HAP-1 (cell line): ENCODE measurements around the gene RABAC1.

Source experiments
- DNase-seq, 2 experiments: peaks; one replicate each; pipeline ENCODE4 v3.0.0-alpha.2; 2016 to 2020; ENCODE audit warnings: low spot score in 2 of 2
- H3K27me3 ChIP-seq: fragments of 250-450 bp; sonication (Bioruptor Pico); 2 replicates; pipeline ENCODE4 v1.5.1; 2020; ENCODE audit warnings: low read depth, mild to moderate bottlenecking, moderate library complexity
- H3K36me3 ChIP-seq: fragments of 250-450 bp; sonication (Bioruptor Pico); replicated peaks from 2 replicates; pipeline ENCODE4 v1.5.1; 2020; ENCODE audit warnings: mild to moderate bottlenecking
- H3K4me1 ChIP-seq: fragments of 250-450 bp; sonication (Bioruptor Pico); 2 replicates; pipeline ENCODE4 v1.5.1; 2020; ENCODE audit warnings: mild to moderate bottlenecking
- H3K4me3 ChIP-seq: fragments of 250-450 bp; sonication (Bioruptor Pico); 2 replicates; pipeline ENCODE4 v1.5.1; 2020; ENCODE audit warnings: mild to moderate bottlenecking, moderate library complexity
- H3K9me3 ChIP-seq: fragments of 250-450 bp; sonication (Bioruptor Pico); 2 replicates; pipeline ENCODE4 v1.5.1; 2020; ENCODE audit warnings: mild to moderate bottlenecking, moderate library complexity
- in situ Hi-C: fragments of 300-500 bp; cut with MboI; formaldehyde crosslinking; loops from 3 replicates; pipeline ENCODE4 v1.14.3; 2020; ENCODE audit warnings: low sequenced_read_pairs, inconsistent platforms, mixed read lengths

Gene RABAC1

DNA sequence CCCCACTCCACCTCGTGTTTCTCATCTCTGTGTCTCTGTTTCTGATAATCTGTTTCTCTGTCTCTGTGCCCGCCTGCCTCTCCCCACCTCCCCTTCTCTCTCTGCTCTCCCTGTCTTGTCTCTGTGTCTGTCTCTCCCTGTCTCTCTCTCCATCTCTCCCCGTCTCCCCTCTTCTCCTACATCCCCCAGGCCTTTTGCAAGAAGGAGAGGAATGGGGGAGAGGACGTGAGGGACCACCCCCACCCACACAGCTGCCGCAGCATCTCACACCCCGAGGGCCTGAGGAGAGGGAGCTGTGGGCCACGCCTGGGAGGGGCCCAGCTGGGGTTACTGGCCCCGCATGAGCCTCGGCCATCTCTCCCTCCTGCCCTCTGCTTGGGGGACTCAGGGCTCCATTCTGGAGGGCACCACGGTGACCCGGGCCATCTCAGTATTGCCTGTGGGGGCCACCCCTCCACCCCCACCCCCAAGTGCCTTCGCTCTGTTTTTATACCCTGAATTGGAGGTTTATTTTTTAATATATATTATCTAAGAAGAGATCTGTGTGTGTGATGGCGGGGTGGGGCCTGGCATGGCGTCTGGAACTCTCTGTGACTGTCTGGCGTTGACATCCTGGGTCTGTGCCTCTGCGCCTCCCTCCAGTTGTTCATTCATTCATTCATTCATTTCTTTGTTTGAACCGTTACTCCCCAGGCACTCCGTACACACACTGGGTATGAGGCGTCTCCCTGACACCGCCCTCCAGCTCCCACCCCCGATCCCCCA is 52.0 kb downstream of the RABAC1 start:
- Histone ChIP-seq H3K9me3 (no peaks in the 10 kb centered on the region), H3K36me3 (peaks cover 30% of the 10 kb centered on the region), H3K27me3 (peaks cover 15% of the 10 kb centered on the region), H3K4me1 (no peaks in the 10 kb centered on the region), H3K4me3 (no peak overlapping the region)
- DNase-seq, result no peak
- in situ Hi-C loops, result no loop called here
